Keratinocyte (primary cell): ENCODE measurements around the gene KIAA0408. TPM values are rescaled to one million over a fixed set of nuclear protein-coding genes. Genes with fewer than 3 reads are reported as not detected.
"Not testable (repeated sequence)": the region's sequence is repeated elsewhere in the genome, so short reads cannot be mapped to it uniquely, and the experiment has no call there.

Experiments used
- DNase-seq: peaks from one replicate; pipeline ENCODE4 v3.0.0-alpha.2; 2011; ENCODE audit warnings: low read depth, missing footprints, low spot score
- FAIRE-seq: peaks from 2 replicates; lab custom pipeline; 2011; peaks lifted over from hg19 to GRCh38; lab: Jason Lieb, UNC
- H2AFZ ChIP-seq: 2 replicates; pipeline ENCODE4 v1.6.0; 2012; ENCODE audit warnings: low read length, control low read depth, inconsistent platforms; ENCODE audit not compliant: control insufficient read depth
- H3K27ac ChIP-seq: 2 replicates; pipeline ENCODE4 v1.5.1; 2011; ENCODE audit warnings: low read length; ENCODE audit not compliant: control insufficient read depth, insufficient read depth
- H3K27me3 ChIP-seq: 3 replicates; pipeline ENCODE4 v1.6.0; 2011; ENCODE audit warnings: low read length; ENCODE audit not compliant: control insufficient read depth, insufficient read depth; ENCODE audit errors: extremely low read depth
- H3K36me3 ChIP-seq, 2 experiments: 2 replicates in 1 of 2; 3 replicates in 1 of 2; pipeline ENCODE4 v1.5.1; 2011; ENCODE audit warnings: low read length in 2 of 2, mild to moderate bottlenecking in 1 of 2; ENCODE audit not compliant: control insufficient read depth in 2 of 2, insufficient read depth in 2 of 2; ENCODE audit errors: extremely low read depth in 1 of 2
- H3K4me1 ChIP-seq: 3 replicates; pipeline ENCODE4 v1.5.1; 2011; ENCODE audit warnings: low read length; ENCODE audit not compliant: control insufficient read depth, insufficient read depth; ENCODE audit errors: extremely low read depth
- H3K4me2 ChIP-seq: 3 replicates; pipeline ENCODE4 v1.6.0; 2011; ENCODE audit warnings: low read depth, low read length; ENCODE audit not compliant: control insufficient read depth, insufficient read depth; ENCODE audit errors: extremely low read depth
- H3K4me3 ChIP-seq, 3 experiments: fragments of 200-600 bp in 1 of 3; sonication (generic) in 1 of 3; 2 replicates in 2 of 3; 3 replicates in 1 of 3; pipeline ENCODE4 v1.5.1; 2011 to 2016; ENCODE audit warnings: low read length in 3 of 3, mild to moderate bottlenecking in 3 of 3, control low read depth in 2 of 3, inconsistent platforms in 1 of 3, low read depth in 1 of 3, mixed read lengths in 1 of 3, mixed run types in 1 of 3, moderate library complexity in 1 of 3; ENCODE audit not compliant: control insufficient read depth in 2 of 3, insufficient read depth in 2 of 3; ENCODE audit errors: extremely low read depth in 1 of 3
- H3K79me2 ChIP-seq: 2 replicates; pipeline ENCODE4 v1.6.0; 2012; ENCODE audit warnings: low read length; ENCODE audit not compliant: control insufficient read depth, insufficient read depth
- H3K9ac ChIP-seq: 3 replicates; pipeline ENCODE4 v1.6.0; 2011; ENCODE audit warnings: low read length; ENCODE audit not compliant: control insufficient read depth, insufficient read depth; ENCODE audit errors: extremely low read depth
- H3K9me1 ChIP-seq: 3 replicates; pipeline ENCODE4 v1.6.0; 2011; ENCODE audit warnings: low read length; ENCODE audit not compliant: control insufficient read depth, insufficient read depth; ENCODE audit errors: extremely low read depth
- H3K9me3 ChIP-seq: 2 replicates; pipeline ENCODE4 v1.5.1; 2012; ENCODE audit warnings: low read depth, low read length; ENCODE audit not compliant: control insufficient read depth
- H4K20me1 ChIP-seq: 3 replicates; pipeline ENCODE4 v1.6.0; 2011; ENCODE audit warnings: low read length; ENCODE audit not compliant: control insufficient read depth, insufficient read depth; ENCODE audit errors: extremely low read depth
- EZH2 ChIP-seq: IDR thresholded peaks from one replicate; pipeline ENCODE4 v1.6.1; 2012; ENCODE audit warnings: inconsistent platforms, mild to moderate bottlenecking, low read length, moderate library complexity
- dilution Hi-C: fragments of 300-500 bp; cut with MboI; formaldehyde crosslinking; loops from one replicate; pipeline ENCODE4 v1.7.0; 2020; ENCODE audit warnings: low sequenced_read_pairs; ENCODE audit not compliant: extremely low pct_ligation_motif_present
- polyA plus RNA-seq, 5 experiments: library from polyadenylated mRNA; depleted of rRNA in 3 of 5; stranded (reverse) in 3 of 5; stranded (forward) in 1 of 5; unstranded in 1 of 5; fragments of >200 nt; gene quantifications; 1 replicate in 1 of 5; 2 replicates in 3 of 5; 3 replicates in 1 of 5; pipeline versions ENCODE4 v1.2.1 to v1.2.3, GENCODE V29; 2011 to 2012; ENCODE audit warnings: missing spikeins in 2 of 5, low read depth in 1 of 5, low replicate concordance in 1 of 5
- TF ChIP-seq, protein P1 (sequence below), 3 experiments: IDR thresholded peaks in 1 of 3; conservative IDR thresholded peaks in 1 of 3; optimal IDR thresholded peaks in 1 of 3; 2 replicates in 2 of 3; 3 replicates in 1 of 3; pipeline versions ENCODE3 to v1.5.1; 2011; ENCODE audit warnings: low read length in 3 of 3, mild to moderate bottlenecking in 3 of 3, moderate library complexity in 2 of 3, control low read depth in 1 of 3, inconsistent platforms in 1 of 3; ENCODE audit not compliant: insufficient read depth in 2 of 3; ENCODE audit errors: extremely low read depth in 1 of 3

KIAA0408 gene
- polyA plus RNA-seq, 1 donor (not counting 4 experiments of a cell fraction or from before 2014, with no cell fraction given), result 0.12 TPM

GRCh38 chr6:127423921-127424320, 35.3 kb downstream of the KIAA0408 start:
- H3K27me3 ChIP-seq, result no peaks in the 10 kb centered on the region
- no peak for FAIRE-seq
- no peaks in the 10 kb centered on the region for H3K9me3 ChIP-seq
- TF ChIP-seq, protein P1, sequence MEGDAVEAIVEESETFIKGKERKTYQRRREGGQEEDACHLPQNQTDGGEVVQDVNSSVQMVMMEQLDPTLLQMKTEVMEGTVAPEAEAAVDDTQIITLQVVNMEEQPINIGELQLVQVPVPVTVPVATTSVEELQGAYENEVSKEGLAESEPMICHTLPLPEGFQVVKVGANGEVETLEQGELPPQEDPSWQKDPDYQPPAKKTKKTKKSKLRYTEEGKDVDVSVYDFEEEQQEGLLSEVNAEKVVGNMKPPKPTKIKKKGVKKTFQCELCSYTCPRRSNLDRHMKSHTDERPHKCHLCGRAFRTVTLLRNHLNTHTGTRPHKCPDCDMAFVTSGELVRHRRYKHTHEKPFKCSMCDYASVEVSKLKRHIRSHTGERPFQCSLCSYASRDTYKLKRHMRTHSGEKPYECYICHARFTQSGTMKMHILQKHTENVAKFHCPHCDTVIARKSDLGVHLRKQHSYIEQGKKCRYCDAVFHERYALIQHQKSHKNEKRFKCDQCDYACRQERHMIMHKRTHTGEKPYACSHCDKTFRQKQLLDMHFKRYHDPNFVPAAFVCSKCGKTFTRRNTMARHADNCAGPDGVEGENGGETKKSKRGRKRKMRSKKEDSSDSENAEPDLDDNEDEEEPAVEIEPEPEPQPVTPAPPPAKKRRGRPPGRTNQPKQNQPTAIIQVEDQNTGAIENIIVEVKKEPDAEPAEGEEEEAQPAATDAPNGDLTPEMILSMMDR (optimal IDR thresholded peaks at IDR 0.05 in 1 of 3, IDR thresholded peaks at IDR 0.05 in 1 of 3, conservative IDR thresholded peaks at IDR 0.05 in 1 of 3; ENCODE audit: extremely low read depth in 1 of 3, insufficient read depth in 2 of 3, low read length in 3 of 3), result no peak
- no peak for TF ChIP-seq EZH2
- no peaks in the 10 kb centered on the region for H3K79me2 ChIP-seq
- dilution Hi-C loops, result no loop called here
- H3K9me1 ChIP-seq, result no peaks in the 10 kb centered on the region
- no peak overlapping the region for H3K9ac ChIP-seq
- no peak overlapping the region for H3K4me2 ChIP-seq
- H3K4me3 ChIP-seq, result no peak overlapping the region
- H2AFZ ChIP-seq, result peak overlapping the region; percentile 83
- H3K36me3 ChIP-seq, result no peaks in the 10 kb centered on the region
- H3K27ac ChIP-seq, result no peak overlapping the region
- no peak for DNase-seq
- no peaks in the 10 kb centered on the region for H4K20me1 ChIP-seq
- H3K4me1 ChIP-seq, result peaks cover 12% of the 10 kb centered on the region

DNA sequence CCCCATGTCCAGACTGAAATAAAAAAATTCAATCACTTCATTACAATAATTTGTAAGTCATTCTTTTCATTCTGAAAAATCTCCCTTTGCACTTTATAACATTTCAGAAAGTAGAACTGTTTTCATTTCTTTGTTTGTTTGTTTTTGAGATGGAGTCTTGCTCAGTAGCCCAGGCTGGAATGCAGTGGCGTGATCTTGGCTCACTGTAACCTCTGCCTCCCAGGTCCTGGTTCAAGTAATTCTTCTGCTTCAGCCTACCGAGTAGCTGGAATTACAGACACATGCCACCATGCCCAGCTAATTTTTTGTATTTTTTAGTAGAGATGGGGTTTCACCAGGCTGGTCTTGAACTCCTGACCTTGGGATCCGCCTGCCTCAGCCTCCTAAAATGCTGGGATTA, 38.0 kb downstream of the KIAA0408 start:
- dilution Hi-C loops, FAIRE-seq, H3K36me3 ChIP-seq, DNase-seq, H3K4me3 ChIP-seq, H3K27me3 ChIP-seq, H3K9me3 ChIP-seq, H3K9ac ChIP-seq, H2AFZ ChIP-seq, H3K9me1 ChIP-seq, H4K20me1 ChIP-seq, H3K79me2 ChIP-seq: not testable (repeated sequence)
- Histone ChIP-seq H3K27ac (peak overlapping the region; percentile 51), H3K4me1 (peaks cover 12% of the 10 kb centered on the region), H3K4me2 (peak overlapping the region; percentile 68)

- Histone ChIP-seq H3K36me3 (no peaks in the 10 kb centered on the region), H3K4me3 (peak overlapping the region in 1 of 3 experiments; percentile 31), H3K79me2 (no peaks in the 10 kb centered on the region), H3K4me1 (peaks cover 12% of the 10 kb centered on the region), H3K4me2 (peak overlapping the region; percentile 68), H3K27ac (peak overlapping the region; percentile 51), H4K20me1 (no peaks in the 10 kb centered on the region), H3K27me3 (no peaks in the 10 kb centered on the region), H3K9me1 (no peaks in the 10 kb centered on the region), H2AFZ (peak overlapping the region; percentile 80), H3K9ac (peak overlapping the region; percentile 39), H3K9me3 (no peaks in the 10 kb centered on the region)
- FAIRE-seq (peak; percentile 94), DNase-seq (peak; percentile 66)
- dilution Hi-C loops, result no loop called here
- no peak for TF ChIP-seq EZH2
- TF ChIP-seq, protein P1 (optimal IDR thresholded peaks at IDR 0.05 in 1 of 3, IDR thresholded peaks at IDR 0.05 in 1 of 3, conservative IDR thresholded peaks at IDR 0.05 in 1 of 3; ENCODE audit: extremely low read depth in 1 of 3, insufficient read depth in 2 of 3, low read length in 3 of 3), result peak; percentile 27 to 68 (median 37)
These were observed 38.6 kb downstream of the KIAA0408 start for GRCh38 chr6:127420556-127420955.
